ENCODE measurements around the gene RC3H2. TPM values are rescaled to one million over a fixed set of nuclear protein-coding genes. Genes with fewer than 3 reads are reported as not detected.

Gene RC3H2
- total RNA-seq, 4 donors from 2014 or later, result 21.8 to 69.0 (median 52.5) TPM

GRCh38 chr9:122800066-122801060 lies 104.8 kb downstream of the RC3H2 start, which contains the start of gene OR1K1:
Gene OR1K1 (plus strand): TSS chr9:122800123. CDS start chr9:122800123, 0 bp downstream.
- DNase-seq, result no peak
- Histone ChIP-seq H3K9me3 (no peaks in the 10 kb centered on the region), H3K36me3 (no peaks in the 10 kb centered on the region), H3K27ac (no peak within 1 kb of the TSS), H3K4me3 (no peak within 1 kb of the TSS), H3K4me1 (no peaks in the 10 kb centered on the region), H3K27me3 (no peaks in the 10 kb centered on the region)
- intact Hi-C loops (cut with DNase I; ENCODE audit: low total_unique reads), result loop anchor here (10.0 kb wide), 1 partner anchor 326 kb away; the partner anchor contains the start of gene OR1J1
- TF ChIP-seq, protein P1, sequence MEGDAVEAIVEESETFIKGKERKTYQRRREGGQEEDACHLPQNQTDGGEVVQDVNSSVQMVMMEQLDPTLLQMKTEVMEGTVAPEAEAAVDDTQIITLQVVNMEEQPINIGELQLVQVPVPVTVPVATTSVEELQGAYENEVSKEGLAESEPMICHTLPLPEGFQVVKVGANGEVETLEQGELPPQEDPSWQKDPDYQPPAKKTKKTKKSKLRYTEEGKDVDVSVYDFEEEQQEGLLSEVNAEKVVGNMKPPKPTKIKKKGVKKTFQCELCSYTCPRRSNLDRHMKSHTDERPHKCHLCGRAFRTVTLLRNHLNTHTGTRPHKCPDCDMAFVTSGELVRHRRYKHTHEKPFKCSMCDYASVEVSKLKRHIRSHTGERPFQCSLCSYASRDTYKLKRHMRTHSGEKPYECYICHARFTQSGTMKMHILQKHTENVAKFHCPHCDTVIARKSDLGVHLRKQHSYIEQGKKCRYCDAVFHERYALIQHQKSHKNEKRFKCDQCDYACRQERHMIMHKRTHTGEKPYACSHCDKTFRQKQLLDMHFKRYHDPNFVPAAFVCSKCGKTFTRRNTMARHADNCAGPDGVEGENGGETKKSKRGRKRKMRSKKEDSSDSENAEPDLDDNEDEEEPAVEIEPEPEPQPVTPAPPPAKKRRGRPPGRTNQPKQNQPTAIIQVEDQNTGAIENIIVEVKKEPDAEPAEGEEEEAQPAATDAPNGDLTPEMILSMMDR (IDR thresholded peaks at IDR 0.05), result no peak
- no peak for TF ChIP-seq POLR2A (IDR thresholded peaks at IDR 0.05)

DNA sequence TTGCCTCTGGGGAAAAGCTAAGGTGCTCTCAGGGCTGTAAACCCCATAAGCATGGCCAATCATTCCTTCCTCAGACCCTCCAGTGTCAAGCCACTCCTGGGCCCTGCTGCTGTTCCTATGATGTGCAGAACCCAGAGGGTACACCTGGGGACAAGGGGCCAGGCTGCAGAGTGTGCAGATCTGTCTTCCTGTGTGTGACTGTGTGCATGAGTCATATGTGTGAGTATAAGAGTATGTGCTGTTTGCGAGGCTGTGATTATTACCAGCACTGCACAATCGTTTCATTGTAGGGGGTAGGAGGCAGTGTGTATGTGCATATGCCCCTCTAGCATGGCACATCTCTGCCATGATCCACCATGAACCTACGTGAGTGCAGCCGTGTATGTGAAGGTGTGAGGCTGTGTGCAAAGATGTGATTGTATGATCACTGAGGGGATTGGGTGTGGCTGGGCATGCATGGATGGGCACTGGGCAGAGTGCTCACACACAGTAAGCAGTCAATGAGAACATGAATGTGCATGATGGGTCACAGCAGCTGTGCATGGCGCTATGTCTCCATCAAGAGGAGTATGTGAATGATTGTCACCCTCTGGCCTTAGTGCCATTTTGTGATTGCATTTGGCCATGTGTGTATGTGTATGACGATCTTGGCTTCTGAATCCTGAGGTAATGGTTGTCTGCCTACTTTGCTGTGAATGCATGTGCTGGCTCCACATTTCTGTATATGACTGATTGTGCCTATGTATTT lies 107.7 kb downstream of the RC3H2 start:
- DNase-seq, result no peak
- H3K9me3 ChIP-seq, result no peaks in the 10 kb centered on the region
- no peaks in the 10 kb centered on the region for H3K4me1 ChIP-seq
- intact Hi-C loops (cut with DNase I; ENCODE audit: low total_unique reads), result no loop called here
- H3K27ac ChIP-seq, result no peak overlapping the region
- TF ChIP-seq, protein P1 (IDR thresholded peaks at IDR 0.05), result no peak
- no peak for TF ChIP-seq POLR2A (IDR thresholded peaks at IDR 0.05)
- H3K27me3 ChIP-seq, result no peaks in the 10 kb centered on the region
- no peaks in the 10 kb centered on the region for H3K36me3 ChIP-seq
- no peak overlapping the region for H3K4me3 ChIP-seq

Small RNA genes lying within 50 kb of the gene (small RNA-seq; reads per million reads assigned to genes)
- not detected for gene RNY1P15
- gene SNORD90, result 2,250 reads per million, percentile 99 among the genes with 10 or more reads in this experiment

Other genes with a start within 250 kb of the RC3H2 start
- gene OR1B1, start 247.7 kb downstream of the RC3H2 start, total RNA-seq, result under 1 TPM in 1 of 4 donors, not detected in 3; 0.41 TPM
- gene OR1L1, start 243.6 kb downstream of the RC3H2 start, total RNA-seq, result not detected
- not detected for gene OR1L3, start 230.2 kb downstream of the RC3H2 start, total RNA-seq
- gene OR1L4, start 181.4 kb downstream of the RC3H2 start, total RNA-seq, result not detected
- not detected for gene OR1L6, start 163.1 kb downstream of the RC3H2 start, total RNA-seq
- gene OR5C1, start 116.4 kb downstream of the RC3H2 start, total RNA-seq, result not detected
- gene OR1K1, start 105.2 kb downstream of the RC3H2 start, total RNA-seq, result not detected
- gene PDCL, start 76.8 kb downstream of the RC3H2 start, total RNA-seq, result 10 to 100 TPM; 16.9 to 74.0 (median 21.1) TPM
- 10 to 100 TPM in 3 of 4 donors, 1 to 10 TPM in 1; 3.8 to 39.1 (median 13.3) TPM for gene ZBTB6, start 8.0 kb upstream of the RC3H2 start, total RNA-seq
- 10 to 100 TPM in 2 of 4 donors, 1 to 10 TPM in 2; 8.8 to 14.9 (median 12.4) TPM for gene ZBTB26, start 26.2 kb upstream of the RC3H2 start, total RNA-seq
- 100 to 1,000 TPM in 1 of 4 donors, 10 to 100 TPM in 3; 81.2 to 107 (median 91.0) TPM for gene RABGAP1, start 35.7 kb upstream of the RC3H2 start, total RNA-seq
- 1 to 10 TPM in 3 of 4 donors, not detected in 1; 1.5 to 7.2 (median 4.3) TPM for gene GPR21, start 128.3 kb upstream of the RC3H2 start, total RNA-seq

Data from uterus (tissue), 4 donors.